HEK293T (cell line): ENCODE results near the gene ADTRP.

Source experiments
- ELF4 ChIP-seq: fragments of 450-650 bp; IDR thresholded peaks from 2 replicates; pipeline ENCODE4 v1.6.1; 2017; ENCODE audit warnings: antibody characterized with exemption
- FOXA1 ChIP-seq: fragments of 450-650 bp; IDR thresholded peaks from 2 replicates; pipeline ENCODE4 v1.6.1; 2016; ENCODE audit warnings: mild to moderate bottlenecking
- FOXK2 ChIP-seq: fragments of 450-650 bp; IDR thresholded peaks from 2 replicates; pipeline ENCODE4 v1.6.1; 2016; ENCODE audit warnings: mild to moderate bottlenecking
- FOXM1 ChIP-seq: fragments of 450-650 bp; IDR thresholded peaks from 2 replicates; pipeline ENCODE4 v1.6.1; 2017; ENCODE audit warnings: mild to moderate bottlenecking, borderline replicate concordance
- L3MBTL2 ChIP-seq: fragments of 450-650 bp; conservative IDR thresholded peaks from 2 replicates; pipeline ENCODE4 v1.6.1; 2016; ENCODE audit warnings: mild to moderate bottlenecking
- LEF1 ChIP-seq: fragments of 450-650 bp; IDR thresholded peaks from 2 replicates; pipeline ENCODE4 v1.6.1; 2017; ENCODE audit warnings: mild to moderate bottlenecking, borderline replicate concordance
- SP1 ChIP-seq: fragments of 450-650 bp; IDR thresholded peaks from 2 replicates; pipeline ENCODE4 v1.6.1; 2017
- SUZ12 ChIP-seq: fragments of 450-650 bp; IDR thresholded peaks from 2 replicates; pipeline ENCODE4 v1.6.1; 2016; ENCODE audit warnings: mild to moderate bottlenecking
- TARDBP ChIP-seq: fragments of 450-650 bp; IDR thresholded peaks from 2 replicates; pipeline ENCODE4 v1.6.1; 2016
- TF ChIP-seq, protein P1 (sequence below): fragments of 450-650 bp; IDR thresholded peaks from 2 replicates; pipeline ENCODE4 v1.6.1; 2016

DNA sequence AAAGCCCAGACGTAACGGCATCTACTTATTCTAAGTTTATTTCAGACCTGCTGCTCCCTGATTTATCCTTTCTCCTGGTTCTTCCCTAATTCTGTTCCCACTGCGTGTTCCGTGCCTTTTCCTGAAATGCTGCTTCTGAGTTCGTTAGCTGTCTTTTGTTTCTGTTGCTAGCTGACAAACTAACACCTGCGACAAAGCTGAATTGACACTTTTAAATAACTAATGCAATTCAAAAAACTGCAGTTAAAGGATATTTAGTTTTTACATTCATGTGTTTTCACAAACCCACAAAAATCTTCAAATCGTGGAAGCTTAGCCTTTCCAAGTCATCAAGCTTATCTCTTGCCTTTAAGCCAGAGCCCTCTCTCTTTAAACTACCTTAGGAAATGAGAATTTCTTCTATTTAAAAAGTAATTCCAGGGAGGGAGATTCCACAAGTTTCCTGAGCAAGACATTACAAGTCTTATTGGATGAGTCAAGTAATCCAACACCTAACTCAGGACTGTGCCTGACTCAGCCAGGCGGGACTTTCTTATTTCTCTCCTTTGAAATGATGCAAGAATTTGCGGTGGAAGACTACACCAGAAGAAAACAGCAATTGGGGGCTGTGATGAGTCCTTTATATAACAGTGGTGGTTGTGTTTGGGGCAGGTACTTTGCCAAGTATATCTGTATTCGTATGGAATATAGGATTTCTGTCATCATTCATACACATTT is 6.3 kb downstream of the ADTRP start:
- TF ChIP-seq SUZ12: no peak
- TF ChIP-seq TARDBP: no peak
- no peak for TF ChIP-seq FOXA1
- TF ChIP-seq SP1: no peak
- TF ChIP-seq L3MBTL2: no peak
- TF ChIP-seq, protein P1, sequence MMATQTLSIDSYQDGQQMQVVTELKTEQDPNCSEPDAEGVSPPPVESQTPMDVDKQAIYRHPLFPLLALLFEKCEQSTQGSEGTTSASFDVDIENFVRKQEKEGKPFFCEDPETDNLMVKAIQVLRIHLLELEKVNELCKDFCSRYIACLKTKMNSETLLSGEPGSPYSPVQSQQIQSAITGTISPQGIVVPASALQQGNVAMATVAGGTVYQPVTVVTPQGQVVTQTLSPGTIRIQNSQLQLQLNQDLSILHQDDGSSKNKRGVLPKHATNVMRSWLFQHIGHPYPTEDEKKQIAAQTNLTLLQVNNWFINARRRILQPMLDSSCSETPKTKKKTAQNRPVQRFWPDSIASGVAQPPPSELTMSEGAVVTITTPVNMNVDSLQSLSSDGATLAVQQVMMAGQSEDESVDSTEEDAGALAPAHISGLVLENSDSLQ: no peak
- no peak for TF ChIP-seq ELF4
- no peak for TF ChIP-seq FOXK2
- TF ChIP-seq FOXM1: no peak
- no peak for TF ChIP-seq LEF1
